ENCODE measurements around the gene DPCD. TPM values are rescaled to one million over a fixed set of nuclear protein-coding genes. Genes with fewer than 3 reads are reported as not detected.
A peak's percentile ranks its signal among the peaks of the same experiment; 100 is the strongest.

Gene DPCD
- total RNA-seq, 2 donors from 2014 or later, result 9.2 to 16.6 TPM

- H3K36me3 ChIP-seq (replicated peaks in 1 of 2; ENCODE audit: insufficient read depth in 1 of 2, low read depth in 2 of 2), result no peaks in the 10 kb centered on the region
- 91 to 93% methylated on average over 6 to 7 of the region's 7 CpGs for WGBS, 2 donors
- H3K4me3 ChIP-seq, result no peak overlapping the region
- H3K27me3 ChIP-seq, result no peaks in the 10 kb centered on the region
- peaks cover 0 to 9% (median 0%) of the 10 kb centered on the region in 3 donors for H3K9me3 ChIP-seq
- peak in 1 of 4 donors; percentile 4 for DNase-seq
- no peak for TF ChIP-seq POLR2A (IDR thresholded peaks at IDR 0.05)
- TF ChIP-seq CTCF (IDR thresholded peaks at IDR 0.05), result no peak
- no peaks in the 10 kb centered on the region for H3K4me1 ChIP-seq
- H3K27ac ChIP-seq, result no peak overlapping the region
- ATAC-seq, result no peak
- intact Hi-C loops (cut with DNase I), result no loop called here
Measured at GRCh38 chr10:101576211-101576863, 11.8 kb upstream of the DPCD start.

GRCh38 chr10:101577121-101577871 is 10.8 kb upstream of the DPCD start:
- Histone ChIP-seq H3K9me3 (peaks cover 0 to 9% (median 0%) of the 10 kb centered on the region in 3 donors), H3K36me3 (replicated peaks in 1 of 2; ENCODE audit: insufficient read depth in 1 of 2, low read depth in 2 of 2) (no peaks in the 10 kb centered on the region), H3K27ac (no peak overlapping the region), H3K4me1 (no peaks in the 10 kb centered on the region), H3K4me3 (no peak overlapping the region), H3K27me3 (no peaks in the 10 kb centered on the region)
- TF ChIP-seq POLR2A (IDR thresholded peaks at IDR 0.05), result no peak
- TF ChIP-seq CTCF (IDR thresholded peaks at IDR 0.05), result no peak
- ATAC-seq, result no peak
- intact Hi-C loops (cut with DNase I), result no loop called here
- DNase-seq, result peak in 1 of 4 donors; percentile 7
- 88 to 93% methylated on average over 7 of the region's 7 CpGs for WGBS, 2 donors

- H3K27me3 ChIP-seq, result no peaks in the 10 kb centered on the region
- no peak overlapping the region for H3K27ac ChIP-seq
- H3K4me1 ChIP-seq, result no peaks in the 10 kb centered on the region
- H3K9me3 ChIP-seq, result peaks cover 0 to 2% (median 0%) of the 10 kb centered on the region in 3 donors
- H3K36me3 ChIP-seq (replicated peaks in 1 of 2; ENCODE audit: insufficient read depth in 1 of 2, low read depth in 2 of 2), result no peaks in the 10 kb centered on the region
- no peak for TF ChIP-seq CTCF (IDR thresholded peaks at IDR 0.05)
- TF ChIP-seq POLR2A (IDR thresholded peaks at IDR 0.05), result no peak
- no peak overlapping the region for H3K4me3 ChIP-seq
- intact Hi-C loops (cut with DNase I), result no loop called here
- DNase-seq, result peak in 1 of 4 donors; percentile 9
- WGBS, 2 donors, result 86 to 98% methylated on average over 5 of the region's 5 CpGs
- ATAC-seq, result no peak
Measured at GRCh38 chr10:101578192-101578591, 9.9 kb upstream of the DPCD start.

- intact Hi-C loops (cut with DNase I), result no loop called here
- Histone ChIP-seq H3K27ac (no peak overlapping the region), H3K27me3 (no peaks in the 10 kb centered on the region), H3K9me3 (no peaks in the 10 kb centered on the region), H3K4me3 (no peak overlapping the region), H3K4me1 (no peaks in the 10 kb centered on the region), H3K36me3 (replicated peaks in 1 of 2; ENCODE audit: insufficient read depth in 1 of 2, low read depth in 2 of 2) (no peaks in the 10 kb centered on the region)
- TF ChIP-seq CTCF (IDR thresholded peaks at IDR 0.05) (no peak), POLR2A (IDR thresholded peaks at IDR 0.05) (no peak)
- 72 to 85% methylated on average over 4 to 13 of the region's 13 CpGs for WGBS, 2 donors
- ATAC-seq, result no peak
- DNase-seq, result peak in 1 of 4 donors; percentile 7
Measured at GRCh38 chr10:101578803-101579515, 9.2 kb upstream of the DPCD start.
